GM23338 (cell line): ENCODE data around the gene MEGF11. TPM values are rescaled to one million over a fixed set of nuclear protein-coding genes. Genes with fewer than 3 reads are reported as not detected.
A peak's percentile ranks its signal among the peaks of the same experiment; 100 is the strongest.

Experiments
- ATAC-seq: fragments of 200-7000 bp; cut with Tn5 transposase; 3 replicates; pipeline ENCODE4 v1.9.1; 2020
- DNase-seq: peaks from one replicate; pipeline ENCODE4 v3.0.0-alpha.2; 2015; ENCODE audit warnings: low spot score
- H2AFZ ChIP-seq: fragments of 200-600 bp; sonication (generic); 2 replicates; pipeline ENCODE4 v1.8.0; 2016; ENCODE audit warnings: antibody characterized with exemption, mild to moderate bottlenecking, moderate library complexity
- H3F3A ChIP-seq: fragments of 200-600 bp; sonication (generic); replicated peaks from 2 replicates; pipeline ENCODE4 v1.8.0; 2017; ENCODE audit warnings: antibody characterized with exemption, mixed run types, low read depth
- H3K27ac ChIP-seq: fragments of 200-600 bp; sonication (generic); 2 replicates; pipeline ENCODE4 v1.6.1; 2016; ENCODE audit warnings: low read depth
- H3K27me3 ChIP-seq: fragments of 200-600 bp; sonication (generic); 2 replicates; pipeline ENCODE4 v1.8.0; 2016; ENCODE audit warnings: mild to moderate bottlenecking, mixed run types, moderate library complexity; ENCODE audit not compliant: insufficient read depth
- H3K36me3 ChIP-seq: fragments of 200-600 bp; sonication (generic); 2 replicates; pipeline ENCODE4 v1.8.0; 2016; ENCODE audit warnings: mild to moderate bottlenecking; ENCODE audit not compliant: insufficient read depth
- H3K4me1 ChIP-seq: fragments of 200-600 bp; sonication (generic); 2 replicates; pipeline ENCODE4 v1.8.0; 2016; ENCODE audit warnings: mild to moderate bottlenecking, moderate library complexity; ENCODE audit not compliant: insufficient read depth
- H3K4me2 ChIP-seq: fragments of 200-600 bp; sonication (generic); 2 replicates; pipeline ENCODE4 v1.7.1; 2017; ENCODE audit warnings: mixed run types
- H3K4me3 ChIP-seq: fragments of 200-600 bp; sonication (generic); 2 replicates; pipeline ENCODE4 v1.6.1; 2016; ENCODE audit warnings: mixed run types
- H3K79me2 ChIP-seq: fragments of 200-600 bp; sonication (generic); replicated peaks from 2 replicates; pipeline ENCODE4 v1.8.0; 2017; ENCODE audit warnings: mild to moderate bottlenecking; ENCODE audit not compliant: insufficient read depth
- H3K9me2 ChIP-seq: fragments of 200-600 bp; sonication (generic); 2 replicates; pipeline ENCODE4 v1.8.0; 2017; ENCODE audit not compliant: insufficient read depth
- H4K20me1 ChIP-seq: fragments of 200-600 bp; sonication (generic); replicated peaks from 2 replicates; pipeline ENCODE4 v1.8.0; 2017; ENCODE audit warnings: mild to moderate bottlenecking; ENCODE audit not compliant: insufficient read depth
- H3K27ac Mint-ChIP-seq: 2 replicates; pipeline ENCODE4 v1.8.0; 2020; ENCODE audit warnings: inconsistent platforms, mild to moderate bottlenecking, moderate library complexity, mixed read lengths
- H3K27me3 Mint-ChIP-seq: 3 replicates; pipeline ENCODE4 v1.8.0; 2022; ENCODE audit warnings: low read depth, mild to moderate bottlenecking, moderate library complexity, mixed read lengths, inconsistent platforms; ENCODE audit not compliant: insufficient read depth, poor library complexity
- H3K36me3 Mint-ChIP-seq: 3 replicates; pipeline ENCODE4 v1.8.0; 2021; ENCODE audit warnings: low read depth, mild to moderate bottlenecking, inconsistent platforms, moderate library complexity, mixed read lengths
- H3K4me1 Mint-ChIP-seq: 3 replicates; pipeline ENCODE4 v1.8.0; 2020; ENCODE audit warnings: mild to moderate bottlenecking, inconsistent platforms, mixed read lengths
- H3K4me3 Mint-ChIP-seq: 3 replicates; pipeline ENCODE4 v1.8.0; 2021; ENCODE audit warnings: moderate library complexity, mild to moderate bottlenecking, inconsistent platforms, mixed read lengths
- H3K9me3 Mint-ChIP-seq: 3 replicates; pipeline ENCODE4 v1.8.0; 2020; ENCODE audit warnings: moderate library complexity, mild to moderate bottlenecking, inconsistent platforms, mixed read lengths
- CREB1 ChIP-seq: fragments of 250-450 bp; sonication (Bioruptor Pico); IDR thresholded peaks from 2 replicates; pipeline ENCODE4 v1.5.0; 2020; ENCODE audit warnings: low read depth, mild to moderate bottlenecking, moderate library complexity
- CTCF ChIP-seq, 2 experiments: fragments of 200-600 bp in 1 of 2; sonication (generic) in 1 of 2; conservative IDR thresholded peaks; 2 replicates each; pipeline versions ENCODE4 v1.5.1 to v1.6.1; 2016 to 2017; ENCODE audit warnings: antibody characterized with exemption in 2 of 2, low read depth in 2 of 2, mild to moderate bottlenecking in 2 of 2, moderate library complexity in 1 of 2
- EZH2 ChIP-seq: fragments of 200-600 bp; sonication (generic); IDR thresholded peaks from one replicate; pipeline ENCODE4 v1.8.0; 2017; ENCODE audit warnings: antibody characterized with exemption, mild to moderate bottlenecking, low read depth; ENCODE audit not compliant: unreplicated experiment
- EZH2phosphoT487 ChIP-seq: fragments of 200-600 bp; sonication (generic); IDR thresholded peaks from one replicate; pipeline ENCODE4 v1.8.1; 2018; ENCODE audit warnings: antibody characterized with exemption; ENCODE audit not compliant: unreplicated experiment
- JUNB ChIP-seq: IDR thresholded peaks from one replicate; pipeline ENCODE4 v1.6.1; 2016; ENCODE audit warnings: antibody characterized with exemption; ENCODE audit not compliant: unreplicated experiment
- NANOG ChIP-seq: IDR thresholded peaks from 2 replicates; pipeline ENCODE4 v1.6.1; 2016; ENCODE audit warnings: antibody characterized with exemption, borderline replicate concordance
- POLR2AphosphoS5 ChIP-seq: IDR thresholded peaks from 2 replicates; pipeline ENCODE4 v1.6.1; 2016; ENCODE audit warnings: antibody characterized with exemption, low read depth
- STAT1 ChIP-seq: IDR thresholded peaks from one replicate; pipeline ENCODE4 v1.6.1; 2016; ENCODE audit warnings: antibody characterized with exemption; ENCODE audit not compliant: unreplicated experiment
- ZNF114 ChIP-seq: fragments of 250-450 bp; sonication (Bioruptor Pico); IDR thresholded peaks from 2 replicates; pipeline ENCODE4 v1.5.0; 2020; ENCODE audit warnings: mild to moderate bottlenecking, moderate library complexity
- ZNF331 ChIP-seq: fragments of 250-450 bp; sonication (Bioruptor Pico); IDR thresholded peaks from 2 replicates; pipeline ENCODE4 v1.5.0; 2020; ENCODE audit warnings: low read depth, mild to moderate bottlenecking, moderate library complexity
- polyA plus RNA-seq: library from polyadenylated mRNA; unstranded; fragments of >200 nt; fragmentation: Nextera tagmentation; extraction: Ambion mirVana; gene quantifications from 2 replicates; pipeline ENCODE4 v1.2.1, GENCODE V29; 2016
- total RNA-seq: library from RNA; depleted of rRNA; stranded (reverse); fragments of >200 nt; shearing (Covaris generic); gene quantifications from 2 replicates; pipeline ENCODE4 v1.2.3, GENCODE V29; 2014
- TF ChIP-seq, protein P1 (sequence below): fragments of 250-450 bp; sonication (Bioruptor Pico); IDR thresholded peaks from 2 replicates; pipeline ENCODE4 v1.5.0; 2020; ENCODE audit warnings: mild to moderate bottlenecking, moderate library complexity
- TF ChIP-seq, protein P2 (sequence below): IDR thresholded peaks from one replicate; pipeline ENCODE4 v1.6.1; 2018; ENCODE audit warnings: antibody characterized with exemption; ENCODE audit not compliant: unreplicated experiment
- TF ChIP-seq, protein P3 (sequence below): IDR thresholded peaks from 2 replicates; pipeline ENCODE4 v1.6.1; 2016; ENCODE audit warnings: antibody characterized with exemption

Gene MEGF11
- total and polyA plus RNA-seq, 2 experiments from 2014 or later: 1.3 to 1.9 TPM

DNA sequence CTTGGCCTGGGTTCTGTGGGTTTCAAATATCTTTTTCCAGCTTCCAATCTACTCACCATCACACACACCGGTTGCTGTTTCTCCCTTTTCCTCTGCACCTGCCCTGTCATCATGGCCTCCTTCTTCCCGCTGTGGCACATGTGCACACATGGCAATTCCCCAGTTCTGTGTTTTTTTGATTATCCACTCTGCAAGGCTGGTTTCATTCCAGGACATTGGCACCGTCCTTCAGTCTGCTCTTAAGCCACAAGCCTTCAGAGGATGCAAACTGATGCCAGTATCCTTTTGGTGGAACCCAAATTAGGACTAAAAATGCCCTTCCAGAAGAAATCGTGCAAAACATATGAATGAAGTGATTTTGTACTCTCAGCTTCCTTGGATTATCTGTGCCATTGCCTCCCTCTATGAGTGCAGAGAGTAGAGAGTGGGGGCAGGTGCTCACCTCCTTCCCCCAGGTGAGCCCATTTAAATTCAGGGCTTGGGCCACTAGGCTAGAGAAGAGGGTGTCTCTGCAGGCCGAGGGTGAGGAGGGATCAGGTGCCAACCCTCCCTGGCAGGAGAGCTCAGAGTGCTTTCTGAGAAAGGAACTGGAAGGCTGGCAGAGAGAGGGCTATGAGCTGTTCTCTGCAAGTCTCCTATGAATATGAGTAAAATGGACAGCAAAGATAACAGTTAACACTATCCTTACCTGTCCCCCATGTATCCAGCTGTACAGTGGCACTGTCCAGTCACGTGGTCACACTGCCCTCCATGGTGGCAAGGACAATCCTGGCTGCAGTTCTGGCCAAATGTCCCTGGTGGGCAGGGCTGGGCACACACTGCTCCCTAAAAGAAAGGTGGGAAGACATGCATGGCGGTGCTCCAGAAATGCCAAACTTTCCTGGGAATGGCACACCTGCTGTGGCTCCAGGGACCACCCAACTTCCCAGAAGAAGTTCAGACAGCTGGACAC, 283.4 kb downstream of the MEGF11 start:
- DNase-seq: no peak
- Histone ChIP-seq H3K79me2 (no peaks in the 10 kb centered on the region), H3K4me2 (no peak overlapping the region), H3K9me2 (no peaks in the 10 kb centered on the region), H3K36me3 (no peaks in the 10 kb centered on the region), H3K27ac (no peak overlapping the region), H3K4me1 (peaks cover 8% of the 10 kb centered on the region), H3K27me3 (no peaks in the 10 kb centered on the region), H3K4me3 (no peak overlapping the region), H2AFZ (no peak overlapping the region), H4K20me1 (no peaks in the 10 kb centered on the region), H3F3A (no peaks in the 10 kb centered on the region)
- TF ChIP-seq JUNB: no peak
- TF ChIP-seq, protein P1, sequence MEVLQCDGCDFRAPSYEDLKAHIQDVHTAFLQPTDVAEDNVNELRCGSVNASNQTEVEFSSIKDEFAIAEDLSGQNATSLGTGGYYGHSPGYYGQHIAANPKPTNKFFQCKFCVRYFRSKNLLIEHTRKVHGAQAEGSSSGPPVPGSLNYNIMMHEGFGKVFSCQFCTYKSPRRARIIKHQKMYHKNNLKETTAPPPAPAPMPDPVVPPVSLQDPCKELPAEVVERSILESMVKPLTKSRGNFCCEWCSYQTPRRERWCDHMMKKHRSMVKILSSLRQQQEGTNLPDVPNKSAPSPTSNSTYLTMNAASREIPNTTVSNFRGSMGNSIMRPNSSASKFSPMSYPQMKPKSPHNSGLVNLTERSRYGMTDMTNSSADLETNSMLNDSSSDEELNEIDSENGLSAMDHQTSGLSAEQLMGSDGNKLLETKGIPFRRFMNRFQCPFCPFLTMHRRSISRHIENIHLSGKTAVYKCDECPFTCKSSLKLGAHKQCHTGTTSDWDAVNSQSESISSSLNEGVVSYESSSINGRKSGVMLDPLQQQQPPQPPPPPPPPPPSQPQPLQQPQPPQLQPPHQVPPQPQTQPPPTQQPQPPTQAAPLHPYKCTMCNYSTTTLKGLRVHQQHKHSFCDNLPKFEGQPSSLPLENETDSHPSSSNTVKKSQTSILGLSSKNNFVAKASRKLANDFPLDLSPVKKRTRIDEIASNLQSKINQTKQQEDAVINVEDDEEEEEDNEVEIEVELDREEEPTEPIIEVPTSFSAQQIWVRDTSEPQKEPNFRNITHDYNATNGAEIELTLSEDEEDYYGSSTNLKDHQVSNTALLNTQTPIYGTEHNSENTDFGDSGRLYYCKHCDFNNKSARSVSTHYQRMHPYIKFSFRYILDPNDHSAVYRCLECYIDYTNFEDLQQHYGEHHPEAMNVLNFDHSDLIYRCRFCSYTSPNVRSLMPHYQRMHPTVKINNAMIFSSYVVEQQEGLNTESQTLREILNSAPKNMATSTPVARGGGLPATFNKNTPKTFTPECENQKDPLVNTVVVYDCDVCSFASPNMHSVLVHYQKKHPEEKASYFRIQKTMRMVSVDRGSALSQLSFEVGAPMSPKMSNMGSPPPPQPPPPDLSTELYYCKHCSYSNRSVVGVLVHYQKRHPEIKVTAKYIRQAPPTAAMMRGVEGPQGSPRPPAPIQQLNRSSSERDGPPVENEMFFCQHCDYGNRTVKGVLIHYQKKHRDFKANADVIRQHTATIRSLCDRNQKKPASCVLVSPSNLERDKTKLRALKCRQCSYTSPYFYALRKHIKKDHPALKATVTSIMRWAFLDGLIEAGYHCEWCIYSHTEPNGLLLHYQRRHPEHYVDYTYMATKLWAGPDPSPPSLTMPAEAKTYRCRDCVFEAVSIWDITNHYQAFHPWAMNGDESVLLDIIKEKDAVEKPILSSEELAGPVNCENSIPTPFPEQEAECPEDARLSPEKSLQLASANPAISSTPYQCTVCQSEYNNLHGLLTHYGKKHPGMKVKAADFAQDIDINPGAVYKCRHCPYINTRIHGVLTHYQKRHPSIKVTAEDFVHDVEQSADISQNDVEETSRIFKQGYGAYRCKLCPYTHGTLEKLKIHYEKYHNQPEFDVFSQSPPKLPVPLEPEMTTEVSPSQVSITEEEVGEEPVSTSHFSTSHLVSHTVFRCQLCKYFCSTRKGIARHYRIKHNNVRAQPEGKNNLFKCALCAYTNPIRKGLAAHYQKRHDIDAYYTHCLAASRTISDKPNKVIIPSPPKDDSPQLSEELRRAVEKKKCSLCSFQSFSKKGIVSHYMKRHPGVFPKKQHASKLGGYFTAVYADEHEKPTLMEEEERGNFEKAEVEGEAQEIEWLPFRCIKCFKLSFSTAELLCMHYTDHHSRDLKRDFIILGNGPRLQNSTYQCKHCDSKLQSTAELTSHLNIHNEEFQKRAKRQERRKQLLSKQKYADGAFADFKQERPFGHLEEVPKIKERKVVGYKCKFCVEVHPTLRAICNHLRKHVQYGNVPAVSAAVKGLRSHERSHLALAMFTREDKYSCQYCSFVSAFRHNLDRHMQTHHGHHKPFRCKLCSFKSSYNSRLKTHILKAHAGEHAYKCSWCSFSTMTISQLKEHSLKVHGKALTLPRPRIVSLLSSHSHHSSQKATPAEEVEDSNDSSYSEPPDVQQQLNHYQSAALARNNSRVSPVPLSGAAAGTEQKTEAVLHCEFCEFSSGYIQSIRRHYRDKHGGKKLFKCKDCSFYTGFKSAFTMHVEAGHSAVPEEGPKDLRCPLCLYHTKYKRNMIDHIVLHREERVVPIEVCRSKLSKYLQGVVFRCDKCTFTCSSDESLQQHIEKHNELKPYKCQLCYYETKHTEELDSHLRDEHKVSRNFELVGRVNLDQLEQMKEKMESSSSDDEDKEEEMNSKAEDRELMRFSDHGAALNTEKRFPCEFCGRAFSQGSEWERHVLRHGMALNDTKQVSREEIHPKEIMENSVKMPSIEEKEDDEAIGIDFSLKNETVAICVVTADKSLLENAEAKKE (CRISPR knock-in tag): no peak
- no peak for TF ChIP-seq EZH2
- no peak for TF ChIP-seq EZH2phosphoT487
- TF ChIP-seq, protein P2, sequence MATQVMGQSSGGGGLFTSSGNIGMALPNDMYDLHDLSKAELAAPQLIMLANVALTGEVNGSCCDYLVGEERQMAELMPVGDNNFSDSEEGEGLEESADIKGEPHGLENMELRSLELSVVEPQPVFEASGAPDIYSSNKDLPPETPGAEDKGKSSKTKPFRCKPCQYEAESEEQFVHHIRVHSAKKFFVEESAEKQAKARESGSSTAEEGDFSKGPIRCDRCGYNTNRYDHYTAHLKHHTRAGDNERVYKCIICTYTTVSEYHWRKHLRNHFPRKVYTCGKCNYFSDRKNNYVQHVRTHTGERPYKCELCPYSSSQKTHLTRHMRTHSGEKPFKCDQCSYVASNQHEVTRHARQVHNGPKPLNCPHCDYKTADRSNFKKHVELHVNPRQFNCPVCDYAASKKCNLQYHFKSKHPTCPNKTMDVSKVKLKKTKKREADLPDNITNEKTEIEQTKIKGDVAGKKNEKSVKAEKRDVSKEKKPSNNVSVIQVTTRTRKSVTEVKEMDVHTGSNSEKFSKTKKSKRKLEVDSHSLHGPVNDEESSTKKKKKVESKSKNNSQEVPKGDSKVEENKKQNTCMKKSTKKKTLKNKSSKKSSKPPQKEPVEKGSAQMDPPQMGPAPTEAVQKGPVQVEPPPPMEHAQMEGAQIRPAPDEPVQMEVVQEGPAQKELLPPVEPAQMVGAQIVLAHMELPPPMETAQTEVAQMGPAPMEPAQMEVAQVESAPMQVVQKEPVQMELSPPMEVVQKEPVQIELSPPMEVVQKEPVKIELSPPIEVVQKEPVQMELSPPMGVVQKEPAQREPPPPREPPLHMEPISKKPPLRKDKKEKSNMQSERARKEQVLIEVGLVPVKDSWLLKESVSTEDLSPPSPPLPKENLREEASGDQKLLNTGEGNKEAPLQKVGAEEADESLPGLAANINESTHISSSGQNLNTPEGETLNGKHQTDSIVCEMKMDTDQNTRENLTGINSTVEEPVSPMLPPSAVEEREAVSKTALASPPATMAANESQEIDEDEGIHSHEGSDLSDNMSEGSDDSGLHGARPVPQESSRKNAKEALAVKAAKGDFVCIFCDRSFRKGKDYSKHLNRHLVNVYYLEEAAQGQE: no peak
- no peak for TF ChIP-seq ZNF331 (CRISPR knock-in tag)
- no peak for TF ChIP-seq CTCF (conservative IDR thresholded peaks at IDR 0.05; ENCODE audit: low read depth in 2 of 2)
- no peak for TF ChIP-seq NANOG
- no peak for TF ChIP-seq STAT1
- TF ChIP-seq POLR2AphosphoS5: no peak
- TF ChIP-seq CREB1 (CRISPR knock-in tag): no peak
- TF ChIP-seq, protein P3, sequence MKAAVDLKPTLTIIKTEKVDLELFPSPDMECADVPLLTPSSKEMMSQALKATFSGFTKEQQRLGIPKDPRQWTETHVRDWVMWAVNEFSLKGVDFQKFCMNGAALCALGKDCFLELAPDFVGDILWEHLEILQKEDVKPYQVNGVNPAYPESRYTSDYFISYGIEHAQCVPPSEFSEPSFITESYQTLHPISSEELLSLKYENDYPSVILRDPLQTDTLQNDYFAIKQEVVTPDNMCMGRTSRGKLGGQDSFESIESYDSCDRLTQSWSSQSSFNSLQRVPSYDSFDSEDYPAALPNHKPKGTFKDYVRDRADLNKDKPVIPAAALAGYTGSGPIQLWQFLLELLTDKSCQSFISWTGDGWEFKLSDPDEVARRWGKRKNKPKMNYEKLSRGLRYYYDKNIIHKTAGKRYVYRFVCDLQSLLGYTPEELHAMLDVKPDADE: no peak
- TF ChIP-seq ZNF114 (CRISPR knock-in tag): no peak
- Mint-ChIP-seq H3K27ac (peak overlapping the region; percentile 22; the same call in 1 of the 2 replicates), H3K4me3 (no peak overlapping the region), H3K9me3 (no peaks in the 10 kb centered on the region; the same call in 2 of the 3 replicates), H3K27me3 (peaks cover 10% of the 10 kb centered on the region), H3K4me1 (peaks cover 26% of the 10 kb centered on the region), H3K36me3 (no peaks in the 10 kb centered on the region)
- no peak for ATAC-seq
